Transverse colon (tissue), 3 donors: Measurements from ENCODE around the gene SCN4B.

Source experiments
- CTCF ChIP-seq, 5 experiments: fragments of 200-600 bp in 3 of 5; fragments of 450-650 bp in 2 of 5; sonication (generic) in 3 of 5; IDR thresholded peaks; 1 replicate in 2 of 5; 2 replicates in 3 of 5; pipeline ENCODE4 v1.5.1; 2016 to 2017; ENCODE audit warnings: antibody characterized with exemption in 5 of 5, inconsistent platforms in 3 of 5, mild to moderate bottlenecking in 2 of 5, moderate library complexity in 1 of 5
- EP300 ChIP-seq: sonication (generic); formaldehyde crosslinking; IDR thresholded peaks from one replicate; pipeline ENCODE4 v1.6.1; 2017; ENCODE audit warnings: antibody characterized with exemption, low read depth
- POLR2A ChIP-seq: fragments of 450-650 bp; IDR thresholded peaks from one replicate; pipeline ENCODE4 v1.6.1; 2016; ENCODE audit warnings: antibody characterized with exemption, mild to moderate bottlenecking, moderate library complexity

GRCh38 chr11:118155776-118156530 is 3.3 kb upstream of the SCN4B start:
- TF ChIP-seq CTCF (IDR thresholded peaks at IDR 0.05) (no peak), EP300 (no peak), POLR2A (no peak)
